HTR-8/SVneo (cell line): ENCODE measurements around the gene NCAPG.

Experiments
- DNase-seq: peaks from one replicate; pipeline ENCODE4 v3.0.0; 2011; ENCODE audit warnings: low spot score, mixed read lengths; ENCODE audit not compliant: insufficient read length
- FAIRE-seq: peaks from 2 replicates; lab custom pipeline; 2011; peaks lifted over from hg19 to GRCh38; lab: Jason Lieb, UNC

Gene NCAPG

GRCh38 chr4:17810260-17811077 lies at the start of gene NCAPG, which contains the start of gene DCAF16:
NCAPG (plus strand) TSS chr4:17810979; CDS start chr4:17811078, 99 bp downstream.
DCAF16 (minus strand) TSS chr4:17810757; CDS start chr4:17804141, 6,616 bp downstream.
- peak; percentile 96 for DNase-seq
- FAIRE-seq, result peak; percentile 90

GRCh38 chr4:17761062-17761461 lies 49.7 kb upstream of the NCAPG start:
- no peak for FAIRE-seq
- DNase-seq, result no peak

GRCh38 chr4:17762726-17763125 lies 48.1 kb upstream of the NCAPG start:
- no peak for FAIRE-seq
- no peak for DNase-seq

- no peak for FAIRE-seq
- no peak for DNase-seq
Measured at GRCh38 chr4:17763416-17763815, 47.4 kb upstream of the NCAPG start.

GRCh38 chr4:17763931-17764330 lies 46.8 kb upstream of the NCAPG start:
- FAIRE-seq (no peak), DNase-seq (no peak)

- FAIRE-seq, result no peak
Measured at GRCh38 chr4:17765514-17766286, 45.1 kb upstream of the NCAPG start.

GRCh38 chr4:17766826-17767458 lies 43.8 kb upstream of the NCAPG start:
- no peak for FAIRE-seq
- DNase-seq, result no peak

More at GRCh38 chr4:17765514-17766286, 45.1 kb upstream of the NCAPG start:
- no peak for DNase-seq

GRCh38 chr4:17769406-17770174 lies 41.2 kb upstream of the NCAPG start:
- no peak for FAIRE-seq

GRCh38 chr4:17770845-17771244 lies 39.9 kb upstream of the NCAPG start:
- DNase-seq, result no peak
- FAIRE-seq, result no peak

More at GRCh38 chr4:17769406-17770174, 41.2 kb upstream of the NCAPG start:
- no peak for DNase-seq

GRCh38 chr4:17771284-17771908 lies 39.4 kb upstream of the NCAPG start:
- DNase-seq, result no peak
- no peak for FAIRE-seq

GRCh38 chr4:17773135-17773698 lies 37.6 kb upstream of the NCAPG start:
- DNase-seq, result no peak

GRCh38 chr4:17778431-17778830 lies 32.3 kb upstream of the NCAPG start:
- DNase-seq, result no peak
- no peak for FAIRE-seq

More at GRCh38 chr4:17773135-17773698, 37.6 kb upstream of the NCAPG start:
- no peak for FAIRE-seq

GRCh38 chr4:17780501-17781299 lies 30.1 kb upstream of the NCAPG start:
- no peak for DNase-seq

GRCh38 chr4:17781300-17782287 lies 29.2 kb upstream of the NCAPG start, which contains the start of gene FAM184B:
FAM184B (minus strand) TSS chr4:17781621; CDS start chr4:17781299, 322 bp downstream.
- DNase-seq (no peak), FAIRE-seq (no peak)

More at GRCh38 chr4:17780501-17781299, 30.1 kb upstream of the NCAPG start:
- FAIRE-seq, result no peak

- FAIRE-seq, result no peak
- no peak for DNase-seq
Measured at GRCh38 chr4:17785858-17786257, 24.9 kb upstream of the NCAPG start.

GRCh38 chr4:17786567-17786966 lies 24.2 kb upstream of the NCAPG start:
- DNase-seq (no peak), FAIRE-seq (no peak)

GRCh38 chr4:17787315-17787714 lies 23.5 kb upstream of the NCAPG start:
- no peak for FAIRE-seq

More at GRCh38 chr4:17787315-17787714, 23.5 kb upstream of the NCAPG start:
- DNase-seq, result no peak
